Measurements from ENCODE around the gene MTR.

Gene MTR

GRCh38 chr1:236750928-236751327 lies 44.2 kb upstream of the MTR start:
- TF ChIP-seq CTCF (IDR thresholded peaks at IDR 0.05), result no peak
- Histone ChIP-seq H3K79me2 (no peaks in the 10 kb centered on the region), H3K4me3 (ENCODE audit: low read depth, low read length) (no peak overlapping the region), H3K9ac (no peak overlapping the region), H3K9me3 (ENCODE audit: control insufficient read depth, low read length) (no peaks in the 10 kb centered on the region), H2AFZ (no peak overlapping the region), H3K27ac (no peak overlapping the region), H3K4me2 (ENCODE audit: low read length) (no peak overlapping the region), H3K27me3 (ENCODE audit: control insufficient read depth, insufficient read depth, low read length) (no peaks in the 10 kb centered on the region), H3K36me3 (ENCODE audit: control insufficient read depth, insufficient read depth, low read length) (no peaks in the 10 kb centered on the region), H3K4me1 (no peaks in the 10 kb centered on the region)

GRCh38 chr1:236751385-236751784 lies 43.7 kb upstream of the MTR start:
- H3K79me2 ChIP-seq, result no peaks in the 10 kb centered on the region
- no peak for TF ChIP-seq CTCF (IDR thresholded peaks at IDR 0.05)
- no peaks in the 10 kb centered on the region for H3K4me1 ChIP-seq
- H3K27ac ChIP-seq, result no peak overlapping the region
- no peak overlapping the region for H3K4me3 ChIP-seq (ENCODE audit: low read depth, low read length)
- H3K36me3 ChIP-seq (ENCODE audit: control insufficient read depth, insufficient read depth, low read length), result no peaks in the 10 kb centered on the region
- no peaks in the 10 kb centered on the region for H3K27me3 ChIP-seq (ENCODE audit: control insufficient read depth, insufficient read depth, low read length)
- H3K9me3 ChIP-seq (ENCODE audit: control insufficient read depth, low read length), result no peaks in the 10 kb centered on the region
- no peak overlapping the region for H3K9ac ChIP-seq
- H3K4me2 ChIP-seq (ENCODE audit: low read length), result no peak overlapping the region
- no peak overlapping the region for H2AFZ ChIP-seq

GRCh38 chr1:236751935-236752334 lies 43.2 kb upstream of the MTR start:
- H3K36me3 ChIP-seq (ENCODE audit: control insufficient read depth, insufficient read depth, low read length), result no peaks in the 10 kb centered on the region
- H3K9me3 ChIP-seq (ENCODE audit: control insufficient read depth, low read length), result no peaks in the 10 kb centered on the region
- no peaks in the 10 kb centered on the region for H3K4me1 ChIP-seq
- no peak overlapping the region for H3K4me3 ChIP-seq (ENCODE audit: low read depth, low read length)
- no peak overlapping the region for H3K9ac ChIP-seq
- H3K27me3 ChIP-seq (ENCODE audit: control insufficient read depth, insufficient read depth, low read length), result no peaks in the 10 kb centered on the region
- H3K79me2 ChIP-seq, result no peaks in the 10 kb centered on the region
- no peak overlapping the region for H3K4me2 ChIP-seq (ENCODE audit: low read length)
- no peak overlapping the region for H2AFZ ChIP-seq
- TF ChIP-seq CTCF (IDR thresholded peaks at IDR 0.05), result no peak
- H3K27ac ChIP-seq, result no peak overlapping the region

GRCh38 chr1:236753516-236753915 lies 41.6 kb upstream of the MTR start:
- no peak overlapping the region for H3K4me3 ChIP-seq (ENCODE audit: low read depth, low read length)
- H3K36me3 ChIP-seq (ENCODE audit: control insufficient read depth, insufficient read depth, low read length), result no peaks in the 10 kb centered on the region
- H3K9me3 ChIP-seq (ENCODE audit: control insufficient read depth, low read length), result no peaks in the 10 kb centered on the region
- peak overlapping the region; percentile 42 for H2AFZ ChIP-seq
- H3K4me1 ChIP-seq, result no peaks in the 10 kb centered on the region
- no peak overlapping the region for H3K27ac ChIP-seq
- peak; percentile 31 for TF ChIP-seq CTCF (IDR thresholded peaks at IDR 0.05)
- H3K79me2 ChIP-seq, result no peaks in the 10 kb centered on the region
- no peaks in the 10 kb centered on the region for H3K27me3 ChIP-seq (ENCODE audit: control insufficient read depth, insufficient read depth, low read length)
- no peak overlapping the region for H3K9ac ChIP-seq
- H3K4me2 ChIP-seq (ENCODE audit: low read length), result no peak overlapping the region

- TF ChIP-seq CTCF (IDR thresholded peaks at IDR 0.05), result no peak
These were observed 41.1 kb upstream of the MTR start for GRCh38 chr1:236753964-236754363.

More at GRCh38 chr1:236753964-236754363, 41.1 kb upstream of the MTR start:
- Histone ChIP-seq H3K9me3 (ENCODE audit: control insufficient read depth, low read length) (no peaks in the 10 kb centered on the region), H3K4me1 (no peaks in the 10 kb centered on the region), H3K9ac (no peak overlapping the region), H3K4me2 (ENCODE audit: low read length) (no peak overlapping the region), H3K27ac (no peak overlapping the region), H3K4me3 (ENCODE audit: low read depth, low read length) (no peak overlapping the region), H2AFZ (no peak overlapping the region), H3K36me3 (ENCODE audit: control insufficient read depth, insufficient read depth, low read length) (no peaks in the 10 kb centered on the region), H3K79me2 (no peaks in the 10 kb centered on the region), H3K27me3 (ENCODE audit: control insufficient read depth, insufficient read depth, low read length) (no peaks in the 10 kb centered on the region)

Data from parathyroid adenoma (tissue), 2 donors.